Activated CD8-positive, alpha-beta memory T cell treated with anti-CD3 and anti-CD28 coated beads, Interleukin-2, amount 10 ng/mL, durations not matched to agents 7 days and 5 days (primary cell): ENCODE measurements around the gene MAST4. TPM values are rescaled to one million over a fixed set of nuclear protein-coding genes. Genes with fewer than 3 reads are reported as not detected.

Experiments used
- ATAC-seq: fragments of 150-1000 bp; cut with Tn5 transposase; one replicate; pipeline ENCODE4 v1.10.0; 2021; ENCODE audit warnings: moderate library complexity
- CTCF ChIA-PET: fragments of 350-600 bp; sonication (Branson Sonifier 250); formaldehyde crosslinking; loops from one replicate; lab custom pipeline; 2021; ENCODE audit warnings: antibody characterized with exemption; lab: Charles Lee
- DNase-seq: peaks from one replicate; pipeline ENCODE4 v3.0.0-alpha.2; 2020
- H3K27ac Mint-ChIP-seq: one replicate; pipeline ENCODE4 v1.8.0; 2021; ENCODE audit warnings: mild to moderate bottlenecking, mixed read lengths
- H3K27me3 Mint-ChIP-seq: one replicate; pipeline ENCODE4 v1.8.0; 2021; ENCODE audit warnings: mixed read lengths
- H3K36me3 Mint-ChIP-seq: one replicate; pipeline ENCODE4 v1.8.0; 2021; ENCODE audit warnings: mild to moderate bottlenecking, mixed read lengths
- H3K4me1 Mint-ChIP-seq: one replicate; pipeline ENCODE4 v1.8.0; 2021; ENCODE audit warnings: mixed read lengths
- H3K4me3 Mint-ChIP-seq: one replicate; pipeline ENCODE4 v1.8.0; 2021; ENCODE audit warnings: mild to moderate bottlenecking, moderate library complexity, mixed read lengths
- H3K9me3 Mint-ChIP-seq: one replicate; pipeline ENCODE4 v1.8.0; 2022; ENCODE audit warnings: low read depth, mixed read lengths
- total RNA-seq, 2 experiments: library from RNA; stranded (reverse); gene quantifications; one replicate each; pipeline ENCODE4 v1.2.3, GENCODE V29; 2021

MAST4 gene
- total RNA-seq, 2 experiments from 2014 or later: 21.6 to 25.2 TPM

GRCh38 chr5:66985417-66985816 lies 389.2 kb downstream of the MAST4 start:
- peaks cover 5% of the 10 kb centered on the region for H3K4me1 Mint-ChIP-seq
- CTCF ChIA-PET: interaction anchor here (1.4 kb wide), 1 partner anchor 20 kb away, joined by 3 read pairs; no protein-coding TSS in a partner anchor
- H3K27me3 Mint-ChIP-seq: peaks cover 12% of the 10 kb centered on the region
- H3K4me3 Mint-ChIP-seq: no peak overlapping the region
- DNase-seq (no peak), ATAC-seq (no peak)
- no peaks in the 10 kb centered on the region for H3K36me3 Mint-ChIP-seq
- no peaks in the 10 kb centered on the region for H3K9me3 Mint-ChIP-seq
- no peak overlapping the region for H3K27ac Mint-ChIP-seq

- CTCF ChIA-PET: no interaction called here
- no peak for ATAC-seq
- Mint-ChIP-seq H3K9me3 (no peaks in the 10 kb centered on the region), H3K27ac (no peak overlapping the region), H3K4me3 (no peak overlapping the region), H3K27me3 (peaks cover 8% of the 10 kb centered on the region), H3K4me1 (peaks cover 5% of the 10 kb centered on the region), H3K36me3 (no peaks in the 10 kb centered on the region)
- DNase-seq: no peak
Observed at GRCh38 chr5:66986009-66986408, 389.8 kb downstream of the MAST4 start.

GRCh38 chr5:66986534-66986933 lies 390.3 kb downstream of the MAST4 start:
- no peaks in the 10 kb centered on the region for H3K36me3 Mint-ChIP-seq
- H3K4me1 Mint-ChIP-seq: peaks cover 5% of the 10 kb centered on the region
- peaks cover 8% of the 10 kb centered on the region for H3K27me3 Mint-ChIP-seq
- CTCF ChIA-PET: interaction anchor here (1.3 to 1.5 kb wide), 3 partner anchors 8 to 214 kb away, joined by 3 to 4 read pairs (median 3); no protein-coding TSS in a partner anchor
- no peak for ATAC-seq
- H3K27ac Mint-ChIP-seq: no peak overlapping the region
- H3K4me3 Mint-ChIP-seq: no peak overlapping the region
- no peaks in the 10 kb centered on the region for H3K9me3 Mint-ChIP-seq
- no peak for DNase-seq

- Mint-ChIP-seq H3K9me3 (no peaks in the 10 kb centered on the region), H3K4me3 (no peak overlapping the region), H3K27ac (no peak overlapping the region), H3K27me3 (peaks cover 8% of the 10 kb centered on the region), H3K4me1 (peaks cover 5% of the 10 kb centered on the region), H3K36me3 (no peaks in the 10 kb centered on the region)
- no peak for DNase-seq
- CTCF ChIA-PET: interaction anchor here (1.3 to 1.9 kb wide), 7 partner anchors 8 to 228 kb away, joined by 3 to 4 read pairs (median 3); no protein-coding TSS in a partner anchor
- ATAC-seq: no peak
Observed at GRCh38 chr5:66987126-66987525, 390.9 kb downstream of the MAST4 start.

- no peaks in the 10 kb centered on the region for H3K9me3 Mint-ChIP-seq
- H3K36me3 Mint-ChIP-seq: no peaks in the 10 kb centered on the region
- DNase-seq (no peak), ATAC-seq (no peak)
- peaks cover 8% of the 10 kb centered on the region for H3K27me3 Mint-ChIP-seq
- no peak overlapping the region for H3K27ac Mint-ChIP-seq
- CTCF ChIA-PET: interaction anchor here (0.6 to 1.9 kb wide), 9 partner anchors 8 to 227 kb away, joined by 3 to 4 read pairs (median 3); no protein-coding TSS in a partner anchor
- H3K4me1 Mint-ChIP-seq: peaks cover 5% of the 10 kb centered on the region
- H3K4me3 Mint-ChIP-seq: no peak overlapping the region
Observed at GRCh38 chr5:66987540-66987939, 391.3 kb downstream of the MAST4 start.

GRCh38 chr5:66987949-66988838 lies 392.0 kb downstream of the MAST4 start:
- H3K4me1 Mint-ChIP-seq: peaks cover 5% of the 10 kb centered on the region
- no peaks in the 10 kb centered on the region for H3K9me3 Mint-ChIP-seq
- ATAC-seq: peak; percentile 60
- DNase-seq: no peak
- CTCF ChIA-PET: interaction anchor here (0.6 to 1.9 kb wide), 8 partner anchors 9 to 227 kb away, joined by 3 to 4 read pairs (median 3); no protein-coding TSS in a partner anchor
- H3K36me3 Mint-ChIP-seq: no peaks in the 10 kb centered on the region
- H3K27ac Mint-ChIP-seq: no peak overlapping the region
- H3K4me3 Mint-ChIP-seq: no peak overlapping the region
- H3K27me3 Mint-ChIP-seq: peaks cover 8% of the 10 kb centered on the region

GRCh38 chr5:66989286-66989685 lies 393.1 kb downstream of the MAST4 start:
- DNase-seq (no peak), ATAC-seq (no peak)
- H3K9me3 Mint-ChIP-seq: no peaks in the 10 kb centered on the region
- no peak overlapping the region for H3K4me3 Mint-ChIP-seq
- no peaks in the 10 kb centered on the region for H3K36me3 Mint-ChIP-seq
- no peak overlapping the region for H3K27ac Mint-ChIP-seq
- H3K27me3 Mint-ChIP-seq: no peaks in the 10 kb centered on the region
- CTCF ChIA-PET: interaction anchor here (1.5 kb wide), 1 partner anchor 160 kb away, joined by 3 read pairs; no protein-coding TSS in a partner anchor
- H3K4me1 Mint-ChIP-seq: peaks cover 13% of the 10 kb centered on the region

- Mint-ChIP-seq H3K4me3 (no peak overlapping the region), H3K27ac (no peak overlapping the region), H3K4me1 (peaks cover 13% of the 10 kb centered on the region), H3K36me3 (no peaks in the 10 kb centered on the region), H3K27me3 (no peaks in the 10 kb centered on the region), H3K9me3 (no peaks in the 10 kb centered on the region)
- ATAC-seq: no peak
- CTCF ChIA-PET: interaction anchor here (1.5 kb wide), 1 partner anchor 160 kb away, joined by 3 read pairs; no protein-coding TSS in a partner anchor
- DNase-seq: no peak
Observed at GRCh38 chr5:66989781-66990180, 393.6 kb downstream of the MAST4 start.

- no peak for ATAC-seq
- CTCF ChIA-PET: no interaction called here
- Mint-ChIP-seq H3K4me1 (peaks cover 13% of the 10 kb centered on the region), H3K4me3 (no peak overlapping the region), H3K27me3 (no peaks in the 10 kb centered on the region), H3K9me3 (no peaks in the 10 kb centered on the region), H3K27ac (no peak overlapping the region), H3K36me3 (no peaks in the 10 kb centered on the region)
- no peak for DNase-seq
Observed at GRCh38 chr5:66991746-66992145, 395.6 kb downstream of the MAST4 start.

GRCh38 chr5:66992547-66992946 lies 396.4 kb downstream of the MAST4 start:
- Mint-ChIP-seq H3K4me1 (peaks cover 13% of the 10 kb centered on the region), H3K36me3 (no peaks in the 10 kb centered on the region), H3K27ac (no peak overlapping the region), H3K27me3 (no peaks in the 10 kb centered on the region), H3K9me3 (no peaks in the 10 kb centered on the region), H3K4me3 (no peak overlapping the region)
- ATAC-seq (no peak), DNase-seq (no peak)
- CTCF ChIA-PET: no interaction called here

- Mint-ChIP-seq H3K27me3 (no peaks in the 10 kb centered on the region), H3K36me3 (no peaks in the 10 kb centered on the region), H3K27ac (no peak overlapping the region), H3K9me3 (no peaks in the 10 kb centered on the region), H3K4me3 (no peak overlapping the region), H3K4me1 (peaks cover 9% of the 10 kb centered on the region)
- CTCF ChIA-PET: no interaction called here
- no peak for ATAC-seq
- no peak for DNase-seq
Observed at GRCh38 chr5:66993448-66993847, 397.3 kb downstream of the MAST4 start.

- no peak overlapping the region for H3K27ac Mint-ChIP-seq
- no peaks in the 10 kb centered on the region for H3K36me3 Mint-ChIP-seq
- no peak for DNase-seq
- H3K4me3 Mint-ChIP-seq: no peak overlapping the region
- no peaks in the 10 kb centered on the region for H3K27me3 Mint-ChIP-seq
- CTCF ChIA-PET: no interaction called here
- no peaks in the 10 kb centered on the region for H3K9me3 Mint-ChIP-seq
- ATAC-seq: no peak
- H3K4me1 Mint-ChIP-seq: peaks cover 9% of the 10 kb centered on the region
Observed at GRCh38 chr5:66993882-66994281, 397.7 kb downstream of the MAST4 start.

- CTCF ChIA-PET: interaction anchor here (1.3 kb wide), 1 partner anchor 9 kb away, joined by 3 read pairs; no protein-coding TSS in a partner anchor
- Mint-ChIP-seq H3K4me1 (peaks cover 9% of the 10 kb centered on the region), H3K36me3 (no peaks in the 10 kb centered on the region), H3K9me3 (no peaks in the 10 kb centered on the region), H3K27ac (no peak overlapping the region), H3K27me3 (no peaks in the 10 kb centered on the region), H3K4me3 (no peak overlapping the region)
- ATAC-seq: no peak
- no peak for DNase-seq
Observed at GRCh38 chr5:66994790-66995189, 398.6 kb downstream of the MAST4 start.
